K562 (cell line): ENCODE measurements around the gene CD109.

ENCODE experiments used
- ARID2 ChIP-seq: fragments of 450-650 bp; IDR thresholded peaks from 2 replicates; pipeline ENCODE4 v1.6.1; 2017; ENCODE audit warnings: antibody characterized with exemption, mild to moderate bottlenecking
- CTCF ChIP-seq, 3 experiments: IDR thresholded peaks in 2 of 3; conservative IDR thresholded peaks in 1 of 3; 2 replicates each; pipeline ENCODE4 v1.5.1; 2011 to 2012; ENCODE audit warnings: low read length in 3 of 3, mild to moderate bottlenecking in 3 of 3, control low read depth in 2 of 3, improper control_type of control experiment in 1 of 3, inconsistent platforms in 1 of 3, low read depth in 1 of 3, mixed read lengths in 1 of 3, moderate library complexity in 1 of 3; ENCODE audit not compliant: insufficient read depth in 2 of 3
- HNRNPK ChIP-seq: fragments of 200-400 bp; formaldehyde crosslinking; IDR thresholded peaks from one replicate; pipeline ENCODE4 v1.6.1; 2018; ENCODE audit warnings: mild to moderate bottlenecking, low read depth, low read length; ENCODE audit not compliant: poor library complexity, severe bottlenecking
- PCBP1 ChIP-seq: fragments of 200-400 bp; formaldehyde crosslinking; IDR thresholded peaks from 2 replicates; pipeline ENCODE4 v1.6.1; 2018; ENCODE audit warnings: mild to moderate bottlenecking, low read depth, low read length; ENCODE audit not compliant: poor library complexity, severe bottlenecking
- POLR2A ChIP-seq: fragments of 450-650 bp; conservative IDR thresholded peaks from 2 replicates; pipeline ENCODE4 v1.6.1; 2016

DNA sequence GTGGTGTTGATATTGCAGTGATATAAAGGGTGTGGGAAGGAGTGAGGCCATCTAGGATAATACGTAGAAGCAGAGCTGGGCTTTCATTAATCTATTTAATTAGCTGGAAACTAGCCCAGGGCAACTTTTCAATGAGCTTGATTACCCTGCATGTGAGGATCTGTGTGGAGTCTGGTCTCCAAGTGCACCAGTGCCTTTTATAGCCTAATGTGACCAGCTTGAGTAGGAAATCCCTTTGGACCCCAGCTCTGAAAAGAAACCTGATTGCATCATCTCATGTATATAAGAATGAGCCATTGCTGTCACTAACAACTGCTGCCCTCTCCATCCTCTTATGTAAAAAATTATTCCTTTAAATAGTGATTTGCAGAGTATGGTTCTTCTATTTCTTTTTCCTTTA, 72.6 kb downstream of the CD109 start:
- TF ChIP-seq ARID2, result no peak
- no peak for TF ChIP-seq CTCF (IDR thresholded peaks at IDR 0.05 in 2 of 3, conservative IDR thresholded peaks at IDR 0.05 in 1 of 3; ENCODE audit: insufficient read depth in 2 of 3, low read depth in 1 of 3, low read length in 3 of 3)
- TF ChIP-seq HNRNPK, result no peak
- no peak for TF ChIP-seq PCBP1
- TF ChIP-seq POLR2A, result no peak
